ENCODE measurements around the gene DPF1.

GRCh38 chr19:38234615-38235014 is 10.6 kb upstream of the DPF1 start:
- TF ChIP-seq CTCF (IDR thresholded peaks at IDR 0.05) (no peak), POLR2A (IDR thresholded peaks at IDR 0.05) (no peak)

Data from ovary (tissue), 3 donors.